ENCODE data around the gene MON2. TPM values are rescaled to one million over a fixed set of nuclear protein-coding genes. Genes with fewer than 3 reads are reported as not detected.

The MON2 gene
- total and polyA plus RNA-seq, 2 donors (not counting 3 experiments of a cell fraction or from before 2014, with no cell fraction given) = 8.9 to 41.8 TPM

GRCh38 chr12:62468935-62469334, 2.3 kb downstream of the MON2 start:
- Histone ChIP-seq H3K4me3 (replicated peaks in 1 of 3; ENCODE audit: insufficient read depth in 1 of 3, low read depth in 1 of 3, low read length in 3 of 3) (peak overlapping the region in 1 of 3 experiments; percentile 83), H3K9me1 (replicated peaks; ENCODE audit: control insufficient read depth, extremely low read depth, insufficient read depth, low read length) (no peaks in the 10 kb centered on the region), H3K27ac (ENCODE audit: insufficient read depth, low read depth, low read length) (no peak overlapping the region), H3K27me3 (ENCODE audit: control insufficient read depth in 2 of 2, insufficient read depth in 2 of 2, low read length in 2 of 2) (no peaks in the 10 kb centered on the region), H3K4me1 (ENCODE audit: control insufficient read depth, extremely low read depth, insufficient read depth, low read length) (peaks cover 9% of the 10 kb centered on the region), H3K79me2 (ENCODE audit: control insufficient read depth, insufficient read depth, low read length) (peaks cover 59% of the 10 kb centered on the region), H2AFZ (ENCODE audit: low read depth, low read length) (no peak overlapping the region), H3K9me3 (replicated peaks; ENCODE audit: control insufficient read depth, insufficient read depth, low read length) (no peaks in the 10 kb centered on the region), H4K20me1 (replicated peaks; ENCODE audit: control insufficient read depth, extremely low read depth, insufficient read depth, low read length) (no peaks in the 10 kb centered on the region), H3K36me3 (ENCODE audit: control insufficient read depth in 2 of 2, extremely low read depth in 1 of 2, insufficient read depth in 2 of 2, low read length in 2 of 2) (peaks cover 0 to 2% of the 10 kb centered on the region in 2 experiments), H3K9ac (replicated peaks; ENCODE audit: extremely low read depth, insufficient read depth, low read length) (no peak overlapping the region), H3K4me2 (ENCODE audit: insufficient read depth, low read length) (peak overlapping the region; percentile 95)
- BruUV-seq (replicated peaks) = no TSS peak
- ChIA-PET POLR2A (no interaction called here), CTCF (interaction anchor here (1.1 to 2.3 kb wide), 2 partner anchors 33 to 330 kb away, joined by 4 to 6 read pairs; no protein-coding TSS in a partner anchor)
- no peak for FAIRE-seq
- no peak for DNase-seq (ENCODE audit: low read depth, low spot score)
- intact Hi-C loops (cut with micrococcal nuclease) = loop anchor here (5.0 to 10.0 kb wide), 2 partner anchors 133 to 326 kb away; no protein-coding TSS in a partner anchor
- dilution Hi-C loops (cut with MboI; ENCODE audit: extremely low pct_ligation_motif_present, low sequenced_read_pairs) = no loop called here
- no peak for TF ChIP-seq POLR2AphosphoS5 (IDR thresholded peaks at IDR 0.05; ENCODE audit: insufficient read depth, low read depth, low read length)
- TF ChIP-seq FOS (IDR thresholded peaks at IDR 0.05; ENCODE audit: borderline replicate concordance, insufficient read depth, low read length) = no peak
- no peak for TF ChIP-seq JUN (IDR thresholded peaks at IDR 0.05; ENCODE audit: borderline replicate concordance, insufficient read depth, insufficient read length, low read depth)
- TF ChIP-seq, protein P1, sequence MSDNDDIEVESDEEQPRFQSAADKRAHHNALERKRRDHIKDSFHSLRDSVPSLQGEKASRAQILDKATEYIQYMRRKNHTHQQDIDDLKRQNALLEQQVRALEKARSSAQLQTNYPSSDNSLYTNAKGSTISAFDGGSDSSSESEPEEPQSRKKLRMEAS (IDR thresholded peaks at IDR 0.05; ENCODE audit: insufficient read depth, insufficient read length) = no peak
- TF ChIP-seq, protein P2, sequence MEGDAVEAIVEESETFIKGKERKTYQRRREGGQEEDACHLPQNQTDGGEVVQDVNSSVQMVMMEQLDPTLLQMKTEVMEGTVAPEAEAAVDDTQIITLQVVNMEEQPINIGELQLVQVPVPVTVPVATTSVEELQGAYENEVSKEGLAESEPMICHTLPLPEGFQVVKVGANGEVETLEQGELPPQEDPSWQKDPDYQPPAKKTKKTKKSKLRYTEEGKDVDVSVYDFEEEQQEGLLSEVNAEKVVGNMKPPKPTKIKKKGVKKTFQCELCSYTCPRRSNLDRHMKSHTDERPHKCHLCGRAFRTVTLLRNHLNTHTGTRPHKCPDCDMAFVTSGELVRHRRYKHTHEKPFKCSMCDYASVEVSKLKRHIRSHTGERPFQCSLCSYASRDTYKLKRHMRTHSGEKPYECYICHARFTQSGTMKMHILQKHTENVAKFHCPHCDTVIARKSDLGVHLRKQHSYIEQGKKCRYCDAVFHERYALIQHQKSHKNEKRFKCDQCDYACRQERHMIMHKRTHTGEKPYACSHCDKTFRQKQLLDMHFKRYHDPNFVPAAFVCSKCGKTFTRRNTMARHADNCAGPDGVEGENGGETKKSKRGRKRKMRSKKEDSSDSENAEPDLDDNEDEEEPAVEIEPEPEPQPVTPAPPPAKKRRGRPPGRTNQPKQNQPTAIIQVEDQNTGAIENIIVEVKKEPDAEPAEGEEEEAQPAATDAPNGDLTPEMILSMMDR (IDR thresholded peaks at IDR 0.05; ENCODE audit: extremely low read depth in 1 of 2, insufficient read depth in 1 of 2, low read depth in 1 of 2, low read length in 2 of 2) = no peak
- TF ChIP-seq POLR2A (IDR thresholded peaks at IDR 0.05; ENCODE audit: low read depth, low read length) = no peak
- no peak for TF ChIP-seq GATA2 (IDR thresholded peaks at IDR 0.05; ENCODE audit: insufficient read depth, insufficient read length, low read depth, low read length)
- no peak for TF ChIP-seq EZH2 (IDR thresholded peaks at IDR 0.05; ENCODE audit: borderline replicate concordance, low read depth, low read length, severe bottlenecking)
- TF ChIP-seq MYC (IDR thresholded peaks at IDR 0.05; ENCODE audit: low read depth, low read length) = no peak

Data from endothelial cell of umbilical vein (primary cell).